HG03469 (cell line): ENCODE data around the gene COL4A1.

Experiments used
- ATAC-seq: cut with Tn5 transposase; IDR thresholded peaks from one replicate; pipeline ENCODE4 v1.9.1; 2021; ENCODE audit warnings: mild to moderate bottlenecking, moderate library complexity, moderate number of reproducible peaks; ENCODE audit not compliant: unreplicated experiment

COL4A1 gene

GRCh38 chr13:110280231-110280813, 26.6 kb downstream of the COL4A1 start:
- no peak for ATAC-seq

- no peak for ATAC-seq
Measured at GRCh38 chr13:110279684-110280083, 27.3 kb downstream of the COL4A1 start.

GRCh38 chr13:110278859-110279258, 28.1 kb downstream of the COL4A1 start:
- no peak for ATAC-seq

- no peak for ATAC-seq
Measured at GRCh38 chr13:110277357-110277975, 29.5 kb downstream of the COL4A1 start.

- no peak for ATAC-seq
Measured at GRCh38 chr13:110276553-110276950, 30.4 kb downstream of the COL4A1 start.

- ATAC-seq = no peak
Measured at GRCh38 chr13:110275931-110276552, 30.9 kb downstream of the COL4A1 start.

- no peak for ATAC-seq
Measured at GRCh38 chr13:110274687-110275086, 32.3 kb downstream of the COL4A1 start.

- no peak for ATAC-seq
Measured at GRCh38 chr13:110273254-110273653, 33.7 kb downstream of the COL4A1 start.

GRCh38 chr13:110272651-110273050, 34.3 kb downstream of the COL4A1 start:
- no peak for ATAC-seq

- ATAC-seq = no peak
Measured at GRCh38 chr13:110272227-110272626, 34.7 kb downstream of the COL4A1 start.

GRCh38 chr13:110271313-110271712, 35.6 kb downstream of the COL4A1 start:
- no peak for ATAC-seq

- no peak for ATAC-seq
Measured at GRCh38 chr13:110270507-110270906, 36.5 kb downstream of the COL4A1 start.

GRCh38 chr13:110269509-110270185, 37.3 kb downstream of the COL4A1 start:
- ATAC-seq = no peak

GRCh38 chr13:110268576-110269185, 38.3 kb downstream of the COL4A1 start:
- no peak for ATAC-seq

- no peak for ATAC-seq
Measured at GRCh38 chr13:110268061-110268460, 38.9 kb downstream of the COL4A1 start.

GRCh38 chr13:110266983-110267382, 40.0 kb downstream of the COL4A1 start:
- no peak for ATAC-seq

- no peak for ATAC-seq
Measured at GRCh38 chr13:110266431-110266809, 40.5 kb downstream of the COL4A1 start.

GRCh38 chr13:110265682-110266430, 41.1 kb downstream of the COL4A1 start:
- ATAC-seq = no peak

GRCh38 chr13:110265341-110265681, 41.6 kb downstream of the COL4A1 start:
- no peak for ATAC-seq

GRCh38 chr13:110264685-110265275, 42.2 kb downstream of the COL4A1 start:
- ATAC-seq = no peak
